Activated CD8-positive, alpha-beta memory T cell treated with anti-CD3 and anti-CD28 coated beads for 4 hours (primary cell): ENCODE results near the gene PPP1R12B.
"Not testable (repeated sequence)": the region's sequence is repeated elsewhere in the genome, so short reads cannot be mapped to it uniquely, and the experiment has no call there.

Experiments
- DNase-seq, 2 donors: peaks; one replicate each; pipeline ENCODE4 v3.0.0-alpha.2; 2020; ENCODE audit warnings: low read depth in 2 of 2

Gene PPP1R12B

DNA sequence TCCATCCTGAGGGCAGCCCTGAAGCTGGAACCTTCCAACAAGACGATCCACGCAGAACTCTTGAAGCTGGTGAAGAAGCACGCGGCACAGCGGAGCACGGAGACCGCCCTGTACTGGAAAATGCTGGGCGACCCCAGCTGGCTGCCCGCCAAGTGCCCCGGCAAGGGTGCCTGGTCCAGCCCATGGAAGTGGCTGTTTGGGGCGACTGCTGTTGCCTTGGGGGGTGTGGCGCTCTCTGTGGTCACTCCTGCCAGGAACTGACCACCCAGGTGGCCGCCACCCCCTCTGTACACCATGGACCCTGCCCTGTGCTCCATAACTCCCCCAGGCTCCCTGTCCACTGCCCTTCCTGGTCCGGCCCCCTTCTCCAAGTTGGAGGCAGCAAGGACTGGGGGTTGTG, 90.8 kb downstream of the PPP1R12B start:
- no peak for DNase-seq

GRCh38 chr1:202448140-202448539, 99.6 kb downstream of the PPP1R12B start:
- DNase-seq: not testable (repeated sequence)

DNA sequence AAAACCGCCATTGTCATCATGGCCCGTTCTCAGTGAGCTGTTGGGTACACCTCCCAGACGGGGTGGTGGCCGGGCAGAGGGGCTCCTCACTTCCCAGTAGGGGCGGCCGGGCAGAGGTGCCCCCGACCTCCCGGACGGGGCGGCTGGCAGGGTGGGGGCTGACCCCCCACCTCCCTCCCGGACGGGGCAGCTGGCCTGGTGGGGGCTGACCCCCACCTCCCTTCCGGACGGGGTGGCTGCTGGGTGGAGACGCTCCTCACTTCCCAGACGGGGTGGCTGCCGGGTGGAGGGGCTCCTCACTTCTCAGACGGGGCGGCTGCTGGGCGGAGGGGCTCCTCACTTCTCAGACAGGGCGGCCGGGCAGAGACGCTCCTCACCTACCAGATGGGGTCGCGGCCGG, 103.1 kb downstream of the PPP1R12B start:
- not testable (repeated sequence) for DNase-seq

DNA sequence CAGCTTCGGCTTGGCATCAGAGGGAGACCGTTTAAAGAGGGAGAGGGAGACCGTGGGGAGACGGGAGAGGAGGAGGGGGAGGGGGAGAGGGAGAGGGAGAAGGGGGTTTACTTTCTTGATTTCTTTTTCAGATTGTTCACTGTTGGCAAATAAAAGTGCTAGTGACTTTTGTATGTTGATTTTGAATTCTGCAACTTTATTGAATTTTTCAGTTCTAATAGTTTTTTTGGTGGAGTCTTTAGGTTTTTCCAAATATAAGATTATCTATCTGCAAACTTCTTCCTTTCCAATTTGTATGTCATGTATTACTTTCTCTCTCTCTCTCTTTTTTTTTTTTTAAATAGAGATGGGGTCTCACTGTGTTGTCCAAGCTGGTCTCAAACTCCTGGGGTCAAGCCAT, 104.0 kb downstream of the PPP1R12B start:
- DNase-seq: no peak

GRCh38 chr1:202456372-202457169, 108.1 kb downstream of the PPP1R12B start:
- DNase-seq: not testable (repeated sequence)

GRCh38 chr1:202458651-202459050, 110.2 kb downstream of the PPP1R12B start:
- not testable (repeated sequence) for DNase-seq

- DNase-seq: not testable (repeated sequence)
These were observed 111.1 kb downstream of the PPP1R12B start for GRCh38 chr1:202459470-202460142.

GRCh38 chr1:202460143-202460495, 111.6 kb downstream of the PPP1R12B start:
- not testable (repeated sequence) for DNase-seq

DNA sequence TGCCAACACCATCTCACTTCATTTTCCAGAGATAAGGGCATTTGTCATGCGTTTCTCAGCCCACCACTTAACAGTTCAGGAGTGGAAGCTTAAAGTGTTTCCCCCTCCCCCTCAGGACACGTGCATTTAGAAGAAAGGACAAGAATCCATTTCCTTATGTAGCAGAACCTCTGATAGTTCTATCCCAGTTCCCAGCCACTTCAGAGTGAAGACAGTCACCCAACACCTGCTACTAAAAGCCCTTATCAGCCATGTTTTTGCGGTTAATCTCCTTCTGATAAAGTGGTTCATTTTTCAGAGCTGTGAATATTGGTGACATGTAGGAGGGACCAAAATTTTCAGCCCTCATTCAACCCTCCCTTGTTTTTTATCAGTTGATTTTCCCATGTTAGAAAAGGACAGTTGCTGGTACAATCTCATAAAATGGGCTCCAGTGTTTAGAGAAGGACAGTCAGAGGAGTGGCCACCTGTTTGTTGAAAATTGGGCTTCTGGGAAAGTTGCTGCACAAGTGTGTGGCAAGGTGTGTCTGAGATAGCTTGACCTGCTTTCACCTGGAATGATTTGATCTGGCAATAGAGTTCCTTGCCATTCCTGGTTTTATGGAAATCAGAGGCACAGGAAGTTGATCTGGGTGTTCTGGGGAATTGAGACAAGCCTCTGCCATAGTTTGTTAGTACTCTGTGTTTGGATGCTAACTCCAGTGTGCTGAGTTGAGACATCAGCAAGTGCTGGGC, 114.0 kb downstream of the PPP1R12B start:
- no peak for DNase-seq

GRCh38 chr1:202464153-202464742, 115.7 kb downstream of the PPP1R12B start:
- not testable (repeated sequence) for DNase-seq

GRCh38 chr1:202465644-202466270, 117.3 kb downstream of the PPP1R12B start:
- not testable (repeated sequence) for DNase-seq

DNA sequence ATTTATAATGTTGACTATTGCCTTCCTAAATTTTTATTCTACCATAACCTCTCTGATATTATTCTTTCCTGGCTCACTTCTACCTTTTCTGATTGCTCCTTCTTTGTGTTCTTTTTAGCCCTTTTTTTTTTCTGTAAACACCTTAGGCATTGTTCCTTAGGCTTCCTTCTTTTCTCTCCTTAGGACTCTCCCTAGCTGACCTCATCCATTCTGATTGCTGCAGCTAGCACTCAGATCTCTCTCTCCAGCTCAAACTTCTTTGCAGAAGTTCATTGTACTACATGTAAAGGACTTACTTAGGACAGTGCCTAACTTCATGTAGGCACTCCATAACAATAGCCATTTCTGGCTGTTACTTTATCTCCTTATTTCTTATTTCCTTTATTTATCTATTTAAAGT, 117.8 kb downstream of the PPP1R12B start:
- not testable (repeated sequence) for DNase-seq

DNA sequence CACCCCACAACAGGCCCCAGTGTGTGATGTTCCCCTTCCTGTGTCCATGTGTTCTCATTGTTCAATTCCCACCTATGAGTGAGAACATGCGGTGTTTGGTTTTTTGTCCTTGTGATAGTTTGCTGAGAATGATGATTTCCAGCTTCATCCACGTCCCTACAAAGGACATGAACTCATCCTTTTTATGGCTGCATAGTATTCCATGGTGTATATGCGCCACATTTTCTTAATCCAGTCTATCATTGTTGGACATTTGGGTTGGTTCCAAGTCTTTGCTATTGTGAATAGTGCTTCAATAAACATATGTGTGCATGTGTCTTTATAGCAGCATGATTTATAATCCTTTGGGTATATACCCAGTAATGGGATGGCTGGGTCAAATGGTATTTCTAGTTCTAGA, 118.9 kb downstream of the PPP1R12B start:
- not testable (repeated sequence) for DNase-seq

- not testable (repeated sequence) for DNase-seq
These were observed 120.2 kb downstream of the PPP1R12B start for GRCh38 chr1:202468695-202469094.

GRCh38 chr1:202469123-202469522, 120.6 kb downstream of the PPP1R12B start:
- not testable (repeated sequence) for DNase-seq

DNA sequence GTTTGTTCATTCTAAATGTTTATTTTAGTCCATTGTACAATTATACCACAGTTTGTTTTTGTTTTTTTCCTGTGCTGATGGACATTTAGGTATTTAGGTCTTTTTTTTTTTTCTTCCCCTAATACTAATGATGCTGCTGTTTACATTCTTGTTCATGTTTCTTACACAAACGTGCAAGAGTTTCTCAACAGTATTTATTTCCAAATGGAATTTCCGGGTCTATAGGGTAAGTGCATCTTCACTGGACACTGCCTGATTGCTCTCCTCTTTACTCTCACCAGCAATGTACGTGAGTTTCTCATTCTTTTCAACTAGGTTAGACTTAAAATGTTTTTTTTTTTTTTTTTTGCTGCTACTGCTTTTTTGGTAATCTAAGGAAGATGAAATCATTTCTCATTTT, 122.7 kb downstream of the PPP1R12B start:
- DNase-seq: no peak

DNA sequence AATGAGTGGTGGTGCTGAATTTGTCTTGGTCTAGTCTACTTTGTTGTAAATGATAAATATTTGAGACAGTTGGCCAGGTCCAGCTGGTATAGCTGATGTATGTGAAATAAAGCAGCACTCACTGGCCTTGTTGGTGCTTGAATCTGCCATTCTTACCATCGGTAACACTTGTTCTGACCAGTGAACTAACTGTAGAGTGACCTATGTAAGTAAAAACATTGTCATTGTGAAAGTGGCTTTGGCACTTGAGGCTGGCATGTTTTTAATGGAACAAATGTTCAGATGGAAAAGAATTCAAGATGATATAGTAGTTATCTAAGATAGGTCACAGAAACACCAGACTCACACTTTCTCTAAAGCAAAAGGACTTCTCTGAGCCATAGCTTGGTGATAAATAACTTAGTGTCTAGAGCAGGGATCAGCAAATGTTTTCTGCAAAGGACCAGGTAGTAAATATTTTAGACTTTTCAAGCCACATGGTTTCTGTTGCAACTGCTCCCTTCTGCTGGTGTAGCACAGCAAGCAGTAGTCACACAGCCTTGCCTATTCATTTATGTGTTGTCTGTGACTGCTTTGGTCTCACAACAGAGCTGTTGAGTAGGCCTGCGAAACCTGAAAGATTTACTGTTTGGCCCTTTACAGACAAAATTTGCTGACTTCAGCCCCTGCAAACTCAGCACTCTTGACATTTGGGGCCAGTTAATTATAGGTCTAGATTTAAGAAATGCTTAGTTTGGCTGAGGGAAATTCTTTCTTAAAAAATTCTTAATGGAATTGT, 124.0 kb downstream of the PPP1R12B start:
- not testable (repeated sequence) for DNase-seq

DNA sequence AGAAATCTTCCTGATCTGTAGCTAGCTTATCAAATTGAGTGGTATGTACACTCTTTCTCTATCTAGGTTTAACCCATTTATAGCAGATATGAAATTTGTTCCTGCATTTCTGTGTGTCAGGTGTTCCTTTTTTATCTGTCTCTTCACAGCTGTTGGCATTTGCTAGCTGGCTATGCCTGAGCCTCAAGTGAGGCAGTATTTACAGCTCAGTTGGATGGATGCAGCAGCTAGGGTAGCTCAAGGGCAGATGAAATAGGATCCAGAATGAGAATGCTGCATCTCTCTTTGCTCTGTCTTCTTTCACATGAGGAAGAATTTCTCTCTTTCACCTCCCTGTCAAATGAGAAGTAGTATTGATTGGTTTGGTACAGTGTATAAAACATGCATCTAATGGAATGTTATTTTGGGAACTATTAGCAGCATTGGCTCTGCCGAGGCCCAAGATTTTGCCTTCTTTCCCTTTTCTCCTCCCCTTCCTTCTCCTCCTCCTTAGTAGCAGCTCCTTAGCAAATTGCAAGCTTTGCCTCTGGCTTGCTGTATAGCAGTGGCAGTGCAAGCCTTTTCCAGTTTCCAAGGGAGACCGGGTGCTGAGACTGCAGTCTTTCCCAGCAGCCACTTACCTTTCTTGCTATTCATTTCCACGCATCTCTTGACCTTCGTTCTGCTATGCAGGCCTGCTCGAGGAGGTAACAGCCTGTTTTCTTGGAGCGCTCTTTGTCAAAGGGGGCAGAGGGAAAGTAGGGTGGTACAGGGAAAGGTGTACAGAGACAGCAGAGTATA, 125.0 kb downstream of the PPP1R12B start:
- DNase-seq: not testable (repeated sequence)

DNA sequence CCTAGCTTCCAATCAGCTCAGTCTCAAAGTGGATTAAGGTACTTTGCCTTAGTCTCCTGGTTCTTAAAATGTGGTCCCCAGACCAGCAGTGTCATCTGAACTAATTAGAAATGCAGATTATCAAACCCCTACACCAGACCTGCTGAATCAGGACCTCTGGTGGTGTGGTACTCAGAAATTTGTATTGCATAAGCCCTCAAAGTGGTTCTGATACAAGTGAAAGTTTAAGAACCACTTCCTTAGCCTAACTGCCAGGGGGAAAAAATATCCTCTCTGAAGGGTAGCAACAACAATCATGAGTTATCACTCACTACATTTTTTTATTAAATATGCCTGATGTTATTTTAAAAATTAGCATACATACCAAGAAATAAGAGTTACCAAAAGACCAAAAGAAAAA, 131.2 kb downstream of the PPP1R12B start:
- not testable (repeated sequence) for DNase-seq

DNA sequence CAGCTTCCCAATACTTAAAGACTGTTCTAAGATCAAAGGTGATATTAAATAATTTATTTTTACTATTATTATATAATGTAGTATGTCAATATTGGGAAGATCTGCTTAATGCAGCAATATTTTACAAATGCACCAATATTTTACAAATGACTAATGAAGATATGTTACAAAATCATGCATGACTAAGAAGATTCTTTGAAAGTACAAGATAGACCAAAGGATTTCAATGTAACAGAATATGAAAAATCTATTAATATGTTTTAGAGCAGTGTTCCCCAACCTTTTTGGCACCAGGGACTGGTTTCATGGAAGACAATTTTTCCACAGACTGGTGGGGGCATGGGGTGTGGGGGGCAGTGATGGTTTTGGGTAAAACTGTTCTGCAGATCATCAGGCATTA, 132.1 kb downstream of the PPP1R12B start:
- DNase-seq: not testable (repeated sequence)
